HUES6 (cell line): ENCODE results near the gene BIRC7.

Source experiments
- H3K27ac ChIP-seq: 2 replicates; pipeline ENCODE4 v1.7.0; 2013; ENCODE audit warnings: low read depth, mild to moderate bottlenecking, low read length, inconsistent platforms
- H3K27me3 ChIP-seq: 2 replicates; pipeline ENCODE4 v1.6.1; 2013; ENCODE audit warnings: low read length; ENCODE audit not compliant: control insufficient read depth, insufficient read depth
- H3K36me3 ChIP-seq: 2 replicates; pipeline ENCODE4 v1.6.1; 2013; ENCODE audit warnings: low read length; ENCODE audit not compliant: control insufficient read depth, insufficient read depth
- H3K4me1 ChIP-seq: 2 replicates; pipeline ENCODE4 v1.6.1; 2013; ENCODE audit warnings: low read length; ENCODE audit not compliant: control insufficient read depth, insufficient read depth
- H3K4me3 ChIP-seq: 2 replicates; pipeline ENCODE4 v1.5.1; 2013; ENCODE audit warnings: low read depth, low read length
- H3K9ac ChIP-seq: one replicate; pipeline ENCODE4 v1.6.1; 2013; ENCODE audit warnings: mild to moderate bottlenecking, low read length
- H3K9me3 ChIP-seq: 2 replicates; pipeline ENCODE4 v1.6.1; 2013; ENCODE audit warnings: low read depth, low read length; ENCODE audit not compliant: control insufficient read depth, insufficient read depth

The BIRC7 gene

GRCh38 chr20:63238514-63239125 is 2.9 kb downstream of the BIRC7 start:
- no peak overlapping the region for H3K4me3 ChIP-seq
- peaks cover 18% of the 10 kb centered on the region for H3K4me1 ChIP-seq

GRCh38 chr20:63239431-63239830 is 3.7 kb downstream of the BIRC7 start:
- Histone ChIP-seq H3K9me3 (no peaks in the 10 kb centered on the region), H3K27me3 (no peaks in the 10 kb centered on the region), H3K36me3 (no peaks in the 10 kb centered on the region), H3K4me3 (no peak overlapping the region), H3K27ac (no peak overlapping the region), H3K9ac (no peak overlapping the region), H3K4me1 (peaks cover 12% of the 10 kb centered on the region)

More at GRCh38 chr20:63238514-63239125, 2.9 kb downstream of the BIRC7 start:
- no peak overlapping the region for H3K27ac ChIP-seq
- no peaks in the 10 kb centered on the region for H3K9me3 ChIP-seq
- no peaks in the 10 kb centered on the region for H3K36me3 ChIP-seq
- H3K27me3 ChIP-seq, result no peaks in the 10 kb centered on the region
- H3K9ac ChIP-seq, result no peak overlapping the region

GRCh38 chr20:63240004-63240403 is 4.3 kb downstream of the BIRC7 start:
- no peaks in the 10 kb centered on the region for H3K9me3 ChIP-seq
- no peaks in the 10 kb centered on the region for H3K36me3 ChIP-seq
- no peak overlapping the region for H3K9ac ChIP-seq
- no peak overlapping the region for H3K4me3 ChIP-seq
- no peaks in the 10 kb centered on the region for H3K27me3 ChIP-seq
- H3K4me1 ChIP-seq, result peaks cover 9% of the 10 kb centered on the region
- H3K27ac ChIP-seq, result no peak overlapping the region

- Histone ChIP-seq H3K9ac (no peak overlapping the region), H3K27me3 (peaks cover 2% of the 10 kb centered on the region; the same call in 1 of the 2 replicates), H3K4me1 (no peaks in the 10 kb centered on the region; the same call in 1 of the 2 replicates)
Observed at GRCh38 chr20:63241272-63241671, 5.6 kb downstream of the BIRC7 start.

GRCh38 chr20:63242736-63243135 is 7.0 kb downstream of the BIRC7 start:
- H3K4me1 ChIP-seq, result peaks cover 12% of the 10 kb centered on the region
- no peaks in the 10 kb centered on the region for H3K36me3 ChIP-seq
- H3K27ac ChIP-seq, result no peak overlapping the region
- peaks cover 7% of the 10 kb centered on the region; the same call in 1 of the 2 replicates for H3K27me3 ChIP-seq
- no peak overlapping the region for H3K4me3 ChIP-seq
- no peaks in the 10 kb centered on the region for H3K9me3 ChIP-seq
- no peak overlapping the region for H3K9ac ChIP-seq

More at GRCh38 chr20:63241272-63241671, 5.6 kb downstream of the BIRC7 start:
- no peaks in the 10 kb centered on the region for H3K36me3 ChIP-seq
- no peaks in the 10 kb centered on the region for H3K9me3 ChIP-seq
- no peak overlapping the region for H3K4me3 ChIP-seq
- H3K27ac ChIP-seq, result no peak overlapping the region

GRCh38 chr20:63243604-63244247 is 8.0 kb downstream of the BIRC7 start:
- Histone ChIP-seq H3K4me3 (no peak overlapping the region), H3K9ac (no peak overlapping the region), H3K9me3 (no peaks in the 10 kb centered on the region), H3K27me3 (peaks cover 9% of the 10 kb centered on the region; the same call in 1 of the 2 replicates), H3K4me1 (peaks cover 20% of the 10 kb centered on the region), H3K36me3 (no peaks in the 10 kb centered on the region), H3K27ac (no peak overlapping the region)

- no peak overlapping the region for H3K27ac ChIP-seq
- no peaks in the 10 kb centered on the region for H3K9me3 ChIP-seq
- H3K9ac ChIP-seq, result no peak overlapping the region
- H3K4me3 ChIP-seq, result no peak overlapping the region
- peaks cover 9% of the 10 kb centered on the region; the same call in 1 of the 2 replicates for H3K27me3 ChIP-seq
- H3K4me1 ChIP-seq, result peaks cover 20% of the 10 kb centered on the region
- no peaks in the 10 kb centered on the region for H3K36me3 ChIP-seq
Observed at GRCh38 chr20:63244468-63244867, 8.8 kb downstream of the BIRC7 start.

- no peaks in the 10 kb centered on the region for H3K36me3 ChIP-seq
- no peaks in the 10 kb centered on the region for H3K9me3 ChIP-seq
- H3K9ac ChIP-seq, result no peak overlapping the region
- H3K27ac ChIP-seq, result no peak overlapping the region
- peaks cover 11% of the 10 kb centered on the region; the same call in 1 of the 2 replicates for H3K27me3 ChIP-seq
- H3K4me1 ChIP-seq, result peaks cover 20% of the 10 kb centered on the region
- H3K4me3 ChIP-seq, result no peak overlapping the region
Observed at GRCh38 chr20:63246490-63247288, 11.0 kb downstream of the BIRC7 start.

GRCh38 chr20:63247671-63248228 is 12.0 kb downstream of the BIRC7 start:
- Histone ChIP-seq H3K9me3 (no peaks in the 10 kb centered on the region), H3K36me3 (no peaks in the 10 kb centered on the region), H3K4me1 (peaks cover 22% of the 10 kb centered on the region), H3K27ac (no peak overlapping the region), H3K9ac (no peak overlapping the region), H3K27me3 (peaks cover 22% of the 10 kb centered on the region), H3K4me3 (no peak overlapping the region)

- H3K9ac ChIP-seq, result no peak overlapping the region
Observed at GRCh38 chr20:63248835-63249591, 13.3 kb downstream of the BIRC7 start.

More at GRCh38 chr20:63248835-63249591, 13.3 kb downstream of the BIRC7 start:
- Histone ChIP-seq H3K27me3 (peaks cover 33% of the 10 kb centered on the region), H3K9me3 (no peaks in the 10 kb centered on the region), H3K36me3 (no peaks in the 10 kb centered on the region), H3K27ac (no peak overlapping the region), H3K4me1 (peaks cover 28% of the 10 kb centered on the region), H3K4me3 (no peak overlapping the region)
